Measurements from ENCODE around the gene CRACR2B. TPM values are rescaled to one million over a fixed set of nuclear protein-coding genes. Genes with fewer than 3 reads are reported as not detected.

Gene CRACR2B
- total and polyA plus RNA-seq, 10 of the 15 experiments (the other 5 are each of a cell fraction or from before 2014, with no cell fraction given), result 0.10 to 33.7 (median 12.7) TPM

- TF ChIP-seq FOXK2 (IDR thresholded peaks at IDR 0.05) (peak; percentile 98), POLR2A (IDR thresholded peaks at IDR 0.05; ENCODE audit: low read depth, low read length) (peak; percentile 100), NR2C1 (IDR thresholded peaks at IDR 0.05) (no peak; the same call in 1 of the 2 replicates), ATF7 (IDR thresholded peaks at IDR 0.05; ENCODE audit: low read depth) (peak; percentile 96), RELA (IDR thresholded peaks at IDR 0.05; ENCODE audit: borderline replicate concordance, partially characterized antibody) (peak; percentile 94), ETV6 (conservative IDR thresholded peaks at IDR 0.05 in 1 of 2, IDR thresholded peaks at IDR 0.05 in 1 of 2; ENCODE audit: borderline replicate concordance in 1 of 2, low read depth in 1 of 2) (no peak), CREM (IDR thresholded peaks at IDR 0.05; ENCODE audit: low read depth) (0 out of 2 replicates have a peak, but pooled peaks have one; percentile 23), STAT1 (conservative IDR thresholded peaks at IDR 0.05) (peak; percentile 100), TAF1 (IDR thresholded peaks at IDR 0.05; ENCODE audit: borderline replicate concordance, low read depth, low read length) (peak; percentile 95), CHD1 (IDR thresholded peaks at IDR 0.05; ENCODE audit: low read depth, low read length) (peak; percentile 98), CBFB (IDR thresholded peaks at IDR 0.05; ENCODE audit: low read depth) (peak; percentile 37; the same call in 1 of the 2 replicates), RBBP5 (conservative IDR thresholded peaks at IDR 0.05) (no peak), NRF1 (conservative IDR thresholded peaks at IDR 0.05; ENCODE audit: low read depth, low read length) (0 out of 2 replicates have a peak, but pooled peaks have one; percentile 20), ZNF207 (IDR thresholded peaks at IDR 0.05; ENCODE audit: borderline replicate concordance) (peak; percentile 100), TBL1XR1 (IDR thresholded peaks at IDR 0.05; ENCODE audit: low read depth, low read length) (0 out of 2 replicates have a peak, but pooled peaks have one; percentile 7), HDAC6 (IDR thresholded peaks at IDR 0.05; ENCODE audit: unreplicated experiment) (peak; percentile 85), CBX3 (IDR thresholded peaks at IDR 0.05; ENCODE audit: borderline replicate concordance, low read depth) (no peak), LARP7 (IDR thresholded peaks at IDR 0.05) (peak; percentile 99), MTA2 (IDR thresholded peaks at IDR 0.05; ENCODE audit: low read depth) (no peak), NR2F1 (conservative IDR thresholded peaks at IDR 0.05) (peak; percentile 79), FOXM1 (IDR thresholded peaks at IDR 0.05; ENCODE audit: low read depth, low read length) (no peak), SMAD5 (IDR thresholded peaks at IDR 0.05; ENCODE audit: low read depth) (peak; percentile 92), FOS (IDR thresholded peaks at IDR 0.05; ENCODE audit: borderline replicate concordance, extremely low read depth, insufficient read length) (no peak)
These were observed 14.8 kb downstream of the CRACR2B start, which contains the start of the genes POLR2L and TSPAN4 (continued) for GRCh38 chr11:842370-843002.
